SK-N-SH (cell line): ENCODE results near the gene POLE2. TPM values are rescaled to one million over a fixed set of nuclear protein-coding genes. Genes with fewer than 3 reads are reported as not detected.

Experiments used
- CTCF ChIA-PET: fragments of 300-600, 350-600 bp; formaldehyde crosslinking; extraction: SDS; loops from one replicate; lab custom pipeline; 2021; lab: Yijun Ruan, JAX
- POLR2A ChIA-PET: fragments of 350-600 bp; sonication (Branson Sonifier 250); formaldehyde crosslinking; extraction: SDS; loops from one replicate; lab custom pipeline; 2020; ENCODE audit warnings: antibody characterized with exemption, inconsistent platforms; lab: Yijun Ruan, JAX
- DNase-seq: peaks from one replicate; pipeline ENCODE4 v3.0.0; 2012
- H2AFZ ChIP-seq: fragments of 200-600 bp; sonication (generic); 2 replicates; pipeline ENCODE4 v1.8.1; 2016; ENCODE audit warnings: antibody characterized with exemption, mild to moderate bottlenecking, low read depth
- H3F3A ChIP-seq: fragments of 200-600 bp; sonication (generic); replicated peaks from 2 replicates; pipeline ENCODE3; 2016; ENCODE audit warnings: antibody characterized with exemption, mild to moderate bottlenecking; ENCODE audit not compliant: insufficient read depth
- H3K27ac ChIP-seq, 2 experiments: fragments of 200-500 bp in 1 of 2; fragments of 200-600 bp in 1 of 2; sonication (Bioruptor generic) in 1 of 2; sonication (generic), shearing (Covaris generic) in 1 of 2; 2 replicates each; pipeline versions ENCODE4 v1.5.1 to v1.6.1; 2014 to 2016; ENCODE audit warnings: low read depth in 2 of 2, inconsistent platforms in 1 of 2, low read length in 1 of 2, mild to moderate bottlenecking in 1 of 2, mixed read lengths in 1 of 2
- H3K27me3 ChIP-seq: fragments of 200-600 bp; sonication (generic), shearing (Covaris generic); 2 replicates; pipeline ENCODE4 v1.6.1; 2016; ENCODE audit warnings: mixed run types; ENCODE audit not compliant: insufficient read depth
- H3K36me3 ChIP-seq, 2 experiments: fragments of 200-500 bp in 1 of 2; fragments of 200-600 bp in 1 of 2; sonication (Bioruptor generic) in 1 of 2; sonication (generic) in 1 of 2; replicated peaks in 1 of 2; 2 replicates each; pipeline versions ENCODE3 to v1.5.1; 2014 to 2016; ENCODE audit warnings: low read length in 1 of 2, mild to moderate bottlenecking in 1 of 2; ENCODE audit not compliant: insufficient read depth in 2 of 2, control insufficient read depth in 1 of 2
- H3K4me1 ChIP-seq, 2 experiments: fragments of 200-500 bp in 1 of 2; fragments of 200-600 bp in 1 of 2; sonication (Bioruptor generic) in 1 of 2; sonication (generic), shearing (Covaris generic) in 1 of 2; 2 replicates each; pipeline versions ENCODE4 v1.5.1 to v1.6.1; 2014 to 2016; ENCODE audit warnings: low read depth in 1 of 2, low read length in 1 of 2, mixed run types in 1 of 2; ENCODE audit not compliant: insufficient read depth in 2 of 2, control insufficient read depth in 1 of 2
- H3K4me2 ChIP-seq: fragments of 200-600 bp; sonication (generic), shearing (Covaris generic); 2 replicates; pipeline ENCODE4 v1.6.1; 2017; ENCODE audit warnings: mixed run types
- H3K4me3 ChIP-seq, 2 experiments: fragments of 200-500 bp in 1 of 2; fragments of 200-600 bp in 1 of 2; sonication (Bioruptor generic) in 1 of 2; sonication (generic), shearing (Covaris generic) in 1 of 2; 2 replicates each; pipeline versions ENCODE4 v1.5.1 to v1.8.1; 2014 to 2016; ENCODE audit warnings: low read depth in 2 of 2, inconsistent platforms in 1 of 2, low read length in 1 of 2, mild to moderate bottlenecking in 1 of 2, mixed read lengths in 1 of 2, moderate library complexity in 1 of 2
- H3K79me2 ChIP-seq: fragments of 200-600 bp; sonication (generic); 2 replicates; pipeline ENCODE4 v1.8.1; 2017; ENCODE audit warnings: mild to moderate bottlenecking; ENCODE audit not compliant: insufficient read depth
- H3K9ac ChIP-seq: fragments of 200-600 bp; sonication (generic); 2 replicates; pipeline ENCODE4 v1.6.1; 2017; ENCODE audit warnings: mixed run types
- H3K9me2 ChIP-seq: fragments of 200-600 bp; sonication (generic); 2 replicates; pipeline ENCODE4 v1.6.1; 2017; ENCODE audit warnings: mixed run types
- H3K9me3 ChIP-seq: fragments of 200-600 bp; sonication (generic); 2 replicates; pipeline ENCODE4 v1.6.1; 2017; ENCODE audit warnings: mixed run types, mild to moderate bottlenecking, moderate library complexity
- H4K20me1 ChIP-seq: fragments of 200-600 bp; sonication (generic); 2 replicates; pipeline ENCODE4 v1.6.1; 2017; ENCODE audit warnings: mild to moderate bottlenecking, mixed run types; ENCODE audit not compliant: insufficient read depth
- ELF1 ChIP-seq: IDR thresholded peaks from 2 replicates; pipeline ENCODE4 v1.4.0; 2012
- FOSL2 ChIP-seq: IDR thresholded peaks from 2 replicates; pipeline ENCODE4 v1.4.0; 2012; ENCODE audit warnings: low read depth, mild to moderate bottlenecking, moderate library complexity, borderline replicate concordance
- MXI1 ChIP-seq: IDR thresholded peaks from 2 replicates; pipeline ENCODE4 v1.6.1; 2012; ENCODE audit warnings: mild to moderate bottlenecking, low read depth, low read length, improper control_type of control experiment
- REST ChIP-seq: IDR thresholded peaks from 2 replicates; pipeline ENCODE4 v1.6.1; 2012; ENCODE audit warnings: mild to moderate bottlenecking, low read depth, low read length, moderate library complexity
- RXRA ChIP-seq: IDR thresholded peaks from 2 replicates; pipeline ENCODE4 v1.4.0; 2012; ENCODE audit warnings: low read depth, mild to moderate bottlenecking, borderline replicate concordance
- SMC3 ChIP-seq: IDR thresholded peaks from 2 replicates; pipeline ENCODE4 v1.6.1; 2012; ENCODE audit warnings: low read depth, low read length, improper control_type of control experiment
- TEAD4 ChIP-seq: IDR thresholded peaks from 2 replicates; pipeline ENCODE4 v1.4.0; 2012; ENCODE audit warnings: mild to moderate bottlenecking, borderline replicate concordance; ENCODE audit not compliant: insufficient read depth
- WGBS: methylation state at CpG from one replicate; pipeline ENCODE4 v1.1.6; 2017; ENCODE audit warnings: low lambda C conversion rate; 5-methylcytosine and 5-hydroxymethylcytosine counted together
- polyA plus RNA-seq, 3 experiments: library from polyadenylated mRNA; depleted of rRNA; stranded (reverse); fragments of >200 nt; gene quantifications; 2 replicates each; pipeline ENCODE4 v1.2.3, GENCODE V29; 2012
- TF ChIP-seq, protein P1 (sequence below): IDR thresholded peaks from 2 replicates; pipeline ENCODE4 v1.4.0; 2012; ENCODE audit warnings: low read depth, borderline replicate concordance
- TF ChIP-seq, protein P2 (sequence below): IDR thresholded peaks from 2 replicates; pipeline ENCODE4; 2012
- TF ChIP-seq, protein P3 (sequence below): fragments of 200-600 bp; sonication (generic); IDR thresholded peaks from 2 replicates; pipeline ENCODE4 v1.6.1; 2017; ENCODE audit warnings: antibody characterized with exemption, mild to moderate bottlenecking, moderate library complexity

The POLE2 gene
- polyA plus RNA-seq, 1 of the 3 experiments (the other 2 are of a cell fraction) = 8.5 TPM

- Histone ChIP-seq H4K20me1 (peaks cover 8% of the 10 kb centered on the region; the same call in 1 of the 2 replicates), H3K9me3 (no peaks in the 10 kb centered on the region), H3K27ac (no peak overlapping the region), H2AFZ (no peak overlapping the region), H3K9ac (no peak overlapping the region), H3K4me2 (peak overlapping the region; percentile 49), H3K79me2 (peaks cover 89% of the 10 kb centered on the region), H3K27me3 (no peaks in the 10 kb centered on the region), H3K4me3 (no peak overlapping the region), H3K9me2 (no peaks in the 10 kb centered on the region), H3F3A (peaks cover 39% of the 10 kb centered on the region), H3K36me3 (peaks cover 16 to 30% of the 10 kb centered on the region in 2 experiments), H3K4me1 (peaks cover 6 to 7% of the 10 kb centered on the region in 2 experiments; a peak in 3 of 4 replicates)
- CTCF ChIA-PET = interaction anchor here (1.2 to 1.9 kb wide), 2 partner anchors 50 to 216 kb away, joined by 3 to 5 read pairs; partner anchors contain the start of gene NEMF
- DNase-seq = no peak
- POLR2A ChIA-PET = no interaction called here
- WGBS = 100% methylated on average over 1 of the region's 1 CpG
- TF ChIP-seq REST (no peak), SMC3 (no peak), TEAD4 (no peak), ELF1 (no peak), FOSL2 (no peak), RXRA (no peak), MXI1 (no peak)
- TF ChIP-seq, protein P1, sequence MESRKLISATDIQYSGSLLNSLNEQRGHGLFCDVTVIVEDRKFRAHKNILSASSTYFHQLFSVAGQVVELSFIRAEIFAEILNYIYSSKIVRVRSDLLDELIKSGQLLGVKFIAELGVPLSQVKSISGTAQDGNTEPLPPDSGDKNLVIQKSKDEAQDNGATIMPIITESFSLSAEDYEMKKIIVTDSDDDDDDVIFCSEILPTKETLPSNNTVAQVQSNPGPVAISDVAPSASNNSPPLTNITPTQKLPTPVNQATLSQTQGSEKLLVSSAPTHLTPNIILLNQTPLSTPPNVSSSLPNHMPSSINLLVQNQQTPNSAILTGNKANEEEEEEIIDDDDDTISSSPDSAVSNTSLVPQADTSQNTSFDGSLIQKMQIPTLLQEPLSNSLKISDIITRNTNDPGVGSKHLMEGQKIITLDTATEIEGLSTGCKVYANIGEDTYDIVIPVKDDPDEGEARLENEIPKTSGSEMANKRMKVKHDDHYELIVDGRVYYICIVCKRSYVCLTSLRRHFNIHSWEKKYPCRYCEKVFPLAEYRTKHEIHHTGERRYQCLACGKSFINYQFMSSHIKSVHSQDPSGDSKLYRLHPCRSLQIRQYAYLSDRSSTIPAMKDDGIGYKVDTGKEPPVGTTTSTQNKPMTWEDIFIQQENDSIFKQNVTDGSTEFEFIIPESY = no peak
- TF ChIP-seq, protein P2, sequence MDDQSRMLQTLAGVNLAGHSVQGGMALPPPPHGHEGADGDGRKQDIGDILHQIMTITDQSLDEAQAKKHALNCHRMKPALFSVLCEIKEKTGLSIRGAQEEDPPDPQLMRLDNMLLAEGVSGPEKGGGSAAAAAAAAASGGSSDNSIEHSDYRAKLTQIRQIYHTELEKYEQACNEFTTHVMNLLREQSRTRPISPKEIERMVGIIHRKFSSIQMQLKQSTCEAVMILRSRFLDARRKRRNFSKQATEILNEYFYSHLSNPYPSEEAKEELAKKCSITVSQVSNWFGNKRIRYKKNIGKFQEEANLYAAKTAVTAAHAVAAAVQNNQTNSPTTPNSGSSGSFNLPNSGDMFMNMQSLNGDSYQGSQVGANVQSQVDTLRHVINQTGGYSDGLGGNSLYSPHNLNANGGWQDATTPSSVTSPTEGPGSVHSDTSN = no peak
- TF ChIP-seq, protein P3, sequence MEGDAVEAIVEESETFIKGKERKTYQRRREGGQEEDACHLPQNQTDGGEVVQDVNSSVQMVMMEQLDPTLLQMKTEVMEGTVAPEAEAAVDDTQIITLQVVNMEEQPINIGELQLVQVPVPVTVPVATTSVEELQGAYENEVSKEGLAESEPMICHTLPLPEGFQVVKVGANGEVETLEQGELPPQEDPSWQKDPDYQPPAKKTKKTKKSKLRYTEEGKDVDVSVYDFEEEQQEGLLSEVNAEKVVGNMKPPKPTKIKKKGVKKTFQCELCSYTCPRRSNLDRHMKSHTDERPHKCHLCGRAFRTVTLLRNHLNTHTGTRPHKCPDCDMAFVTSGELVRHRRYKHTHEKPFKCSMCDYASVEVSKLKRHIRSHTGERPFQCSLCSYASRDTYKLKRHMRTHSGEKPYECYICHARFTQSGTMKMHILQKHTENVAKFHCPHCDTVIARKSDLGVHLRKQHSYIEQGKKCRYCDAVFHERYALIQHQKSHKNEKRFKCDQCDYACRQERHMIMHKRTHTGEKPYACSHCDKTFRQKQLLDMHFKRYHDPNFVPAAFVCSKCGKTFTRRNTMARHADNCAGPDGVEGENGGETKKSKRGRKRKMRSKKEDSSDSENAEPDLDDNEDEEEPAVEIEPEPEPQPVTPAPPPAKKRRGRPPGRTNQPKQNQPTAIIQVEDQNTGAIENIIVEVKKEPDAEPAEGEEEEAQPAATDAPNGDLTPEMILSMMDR = no peak
Measured at GRCh38 chr14:49636866-49637265, 51.1 kb downstream of the POLE2 start.
